Endothelial cell (in vitro differentiated cells): ENCODE measurements around the gene ITGAV. TPM values are rescaled to one million over a fixed set of nuclear protein-coding genes. Genes with fewer than 3 reads are reported as not detected.

Source experiments
- DNase-seq: peaks from one replicate; pipeline ENCODE4 v3.0.0; 2021; ENCODE audit warnings: low spot score
- H3K27ac Mint-ChIP-seq: one replicate; pipeline ENCODE4 v1.8.0; 2021; ENCODE audit warnings: mixed read lengths, inconsistent platforms; ENCODE audit not compliant: unreplicated experiment
- H3K27me3 Mint-ChIP-seq: one replicate; pipeline ENCODE4 v1.8.0; 2021; ENCODE audit warnings: mild to moderate bottlenecking, moderate library complexity, mixed read lengths, inconsistent platforms; ENCODE audit not compliant: unreplicated experiment
- H3K36me3 Mint-ChIP-seq: one replicate; pipeline ENCODE4 v1.8.0; 2021; ENCODE audit warnings: mild to moderate bottlenecking, low read depth, mixed read lengths, inconsistent platforms; ENCODE audit not compliant: unreplicated experiment
- H3K4me1 Mint-ChIP-seq: one replicate; pipeline ENCODE4 v1.8.0; 2021; ENCODE audit warnings: mild to moderate bottlenecking, mixed read lengths, inconsistent platforms; ENCODE audit not compliant: unreplicated experiment
- H3K4me3 Mint-ChIP-seq: one replicate; pipeline ENCODE4 v1.8.0; 2021; ENCODE audit warnings: mild to moderate bottlenecking, mixed read lengths, inconsistent platforms; ENCODE audit not compliant: unreplicated experiment
- H3K9me3 Mint-ChIP-seq: one replicate; pipeline ENCODE4 v1.8.0; 2021; ENCODE audit warnings: mixed read lengths, inconsistent platforms; ENCODE audit not compliant: unreplicated experiment
- total RNA-seq: library from RNA; stranded (reverse); fragmentation: NEBNext Ultra II Directional; extraction: Animal tissue kit (Norgen Biotek cat#: 25700); gene quantifications from one replicate; pipeline ENCODE4 v1.2.1, GENCODE V29; 2021; ENCODE audit not compliant: unreplicated experiment
- TF ChIP-seq, protein P1 (sequence below): fragments of 200-600 bp; sonication (generic); IDR thresholded peaks from one replicate; pipeline ENCODE4 v1.5.0; 2021; ENCODE audit warnings: antibody characterized with exemption; ENCODE audit not compliant: unreplicated experiment

ITGAV gene
- total RNA-seq, 1 donor from 2014 or later, result 154 TPM

DNA sequence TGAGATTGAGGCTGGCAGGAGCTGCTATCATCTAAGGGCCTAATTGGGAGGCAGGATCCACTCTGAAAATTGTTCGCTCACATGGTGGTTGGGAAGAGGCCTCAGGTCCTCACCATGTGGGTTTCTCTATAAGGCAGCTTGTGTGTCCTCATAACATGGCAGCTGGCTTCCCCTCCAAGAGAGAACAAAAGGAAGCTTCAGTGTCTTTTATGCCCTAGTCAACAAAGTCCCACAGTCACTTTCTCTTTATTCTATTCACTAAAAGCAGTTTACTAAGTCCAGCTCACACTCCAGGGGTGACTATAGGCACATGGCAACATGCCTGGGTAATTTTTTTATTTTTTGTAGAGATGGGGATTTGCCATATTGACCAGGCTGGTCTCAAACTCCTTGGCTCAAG is 5.8 kb upstream of the ITGAV start:
- no peak overlapping the region for H3K4me3 Mint-ChIP-seq
- no peaks in the 10 kb centered on the region for H3K36me3 Mint-ChIP-seq
- H3K27ac Mint-ChIP-seq, result no peak overlapping the region
- no peaks in the 10 kb centered on the region for H3K9me3 Mint-ChIP-seq
- TF ChIP-seq, protein P1, sequence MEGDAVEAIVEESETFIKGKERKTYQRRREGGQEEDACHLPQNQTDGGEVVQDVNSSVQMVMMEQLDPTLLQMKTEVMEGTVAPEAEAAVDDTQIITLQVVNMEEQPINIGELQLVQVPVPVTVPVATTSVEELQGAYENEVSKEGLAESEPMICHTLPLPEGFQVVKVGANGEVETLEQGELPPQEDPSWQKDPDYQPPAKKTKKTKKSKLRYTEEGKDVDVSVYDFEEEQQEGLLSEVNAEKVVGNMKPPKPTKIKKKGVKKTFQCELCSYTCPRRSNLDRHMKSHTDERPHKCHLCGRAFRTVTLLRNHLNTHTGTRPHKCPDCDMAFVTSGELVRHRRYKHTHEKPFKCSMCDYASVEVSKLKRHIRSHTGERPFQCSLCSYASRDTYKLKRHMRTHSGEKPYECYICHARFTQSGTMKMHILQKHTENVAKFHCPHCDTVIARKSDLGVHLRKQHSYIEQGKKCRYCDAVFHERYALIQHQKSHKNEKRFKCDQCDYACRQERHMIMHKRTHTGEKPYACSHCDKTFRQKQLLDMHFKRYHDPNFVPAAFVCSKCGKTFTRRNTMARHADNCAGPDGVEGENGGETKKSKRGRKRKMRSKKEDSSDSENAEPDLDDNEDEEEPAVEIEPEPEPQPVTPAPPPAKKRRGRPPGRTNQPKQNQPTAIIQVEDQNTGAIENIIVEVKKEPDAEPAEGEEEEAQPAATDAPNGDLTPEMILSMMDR, result no peak
- H3K27me3 Mint-ChIP-seq, result peaks cover 3% of the 10 kb centered on the region
- no peak for DNase-seq
- H3K4me1 Mint-ChIP-seq, result peaks cover 6% of the 10 kb centered on the region

DNA sequence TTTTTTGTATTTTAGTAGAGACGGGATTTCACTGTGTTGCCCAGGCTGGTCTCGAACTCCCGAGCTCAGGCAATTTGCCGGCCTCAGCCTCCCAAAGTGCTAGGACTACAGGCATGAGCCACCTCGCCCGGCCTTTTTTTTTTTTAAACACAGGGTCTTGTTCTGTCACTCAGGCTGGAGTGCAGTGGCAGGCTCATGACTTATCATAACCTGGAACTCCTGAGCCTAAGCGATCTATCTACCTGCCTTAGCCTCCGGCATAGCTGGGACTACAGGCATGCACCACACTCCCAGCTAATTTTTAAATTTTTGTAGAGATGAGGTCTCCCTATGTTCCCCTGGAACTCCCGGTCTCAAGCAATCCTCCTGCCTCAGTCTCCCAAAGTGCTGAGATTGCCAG is 1.4 kb upstream of the ITGAV start:
- H3K36me3 Mint-ChIP-seq, result peaks cover 6% of the 10 kb centered on the region
- TF ChIP-seq, protein P1, result no peak
- H3K27ac Mint-ChIP-seq, result no peak overlapping the region

DNA sequence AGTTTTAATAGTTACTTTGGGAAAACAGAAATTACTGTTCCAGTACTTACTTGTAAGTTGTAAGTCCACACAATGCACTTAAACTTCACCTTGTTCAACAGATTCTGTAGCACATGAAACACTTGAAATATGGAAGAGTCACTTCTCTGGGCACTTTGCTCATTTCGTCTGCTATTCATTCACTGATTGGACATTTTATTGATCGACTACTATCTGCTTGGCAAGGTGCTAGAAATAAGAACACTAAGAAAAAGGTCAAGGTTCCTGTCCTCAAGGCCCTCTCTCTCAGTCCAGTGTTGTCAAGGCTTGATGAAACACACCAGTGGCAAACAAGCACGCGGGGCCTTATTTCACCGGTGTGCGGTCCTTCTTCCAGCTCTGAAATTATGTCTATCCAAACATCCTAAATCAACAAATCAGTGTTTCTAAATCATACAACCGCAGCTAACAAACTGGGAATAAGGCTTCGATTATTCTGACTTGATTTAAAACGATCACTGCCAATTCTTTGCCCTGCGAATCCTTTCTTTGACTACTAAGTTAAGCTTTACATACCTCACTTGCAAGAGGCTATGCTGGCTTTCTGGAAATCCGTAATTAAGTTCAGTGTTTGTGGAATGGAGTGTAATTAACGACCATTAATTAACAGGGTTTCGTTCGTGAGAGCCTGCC is 780 bp upstream of the ITGAV start:
- TF ChIP-seq, protein P1, result no peak
- peaks cover 9% of the 10 kb centered on the region for H3K27me3 Mint-ChIP-seq
- H3K27ac Mint-ChIP-seq, result peak overlapping the region; percentile 77
- DNase-seq, result no peak
- H3K36me3 Mint-ChIP-seq, result peaks cover 6% of the 10 kb centered on the region
- H3K9me3 Mint-ChIP-seq, result no peaks in the 10 kb centered on the region
- H3K4me1 Mint-ChIP-seq, result peaks cover 40% of the 10 kb centered on the region
- H3K4me3 Mint-ChIP-seq, result peak overlapping the region; percentile 87

More for the DNA sequence above, 1.4 kb upstream of the ITGAV start:
- H3K27me3 Mint-ChIP-seq, result peaks cover 10% of the 10 kb centered on the region
- H3K4me1 Mint-ChIP-seq, result peaks cover 35% of the 10 kb centered on the region
- peak overlapping the region; percentile 87 for H3K4me3 Mint-ChIP-seq
- DNase-seq, result no peak
- H3K9me3 Mint-ChIP-seq, result no peaks in the 10 kb centered on the region

DNA sequence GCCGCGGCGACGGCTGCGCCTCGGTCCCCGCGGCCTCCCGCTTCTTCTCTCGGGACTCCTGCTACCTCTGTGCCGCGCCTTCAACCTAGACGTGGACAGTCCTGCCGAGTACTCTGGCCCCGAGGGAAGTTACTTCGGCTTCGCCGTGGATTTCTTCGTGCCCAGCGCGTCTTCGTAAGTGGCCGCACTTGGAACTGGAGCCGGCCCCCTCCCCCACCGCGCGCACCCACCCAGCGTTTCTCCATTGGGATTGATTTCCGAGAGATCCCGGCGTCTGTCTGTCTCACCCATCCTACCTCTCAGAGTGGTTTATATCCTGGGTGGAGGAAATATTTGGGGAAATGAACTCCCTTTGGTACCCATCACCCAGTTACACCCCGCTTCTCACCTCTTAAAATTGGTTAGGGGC is 498 bp downstream of the ITGAV start:
- peak overlapping the region; percentile 94 for H3K27ac Mint-ChIP-seq
- peak overlapping the region; percentile 98 for H3K4me3 Mint-ChIP-seq
- TF ChIP-seq, protein P1, result no peak
- no peak for DNase-seq
- no peaks in the 10 kb centered on the region for H3K9me3 Mint-ChIP-seq
- peaks cover 9% of the 10 kb centered on the region for H3K27me3 Mint-ChIP-seq
- peaks cover 46% of the 10 kb centered on the region for H3K4me1 Mint-ChIP-seq
- peaks cover 6% of the 10 kb centered on the region for H3K36me3 Mint-ChIP-seq

DNA sequence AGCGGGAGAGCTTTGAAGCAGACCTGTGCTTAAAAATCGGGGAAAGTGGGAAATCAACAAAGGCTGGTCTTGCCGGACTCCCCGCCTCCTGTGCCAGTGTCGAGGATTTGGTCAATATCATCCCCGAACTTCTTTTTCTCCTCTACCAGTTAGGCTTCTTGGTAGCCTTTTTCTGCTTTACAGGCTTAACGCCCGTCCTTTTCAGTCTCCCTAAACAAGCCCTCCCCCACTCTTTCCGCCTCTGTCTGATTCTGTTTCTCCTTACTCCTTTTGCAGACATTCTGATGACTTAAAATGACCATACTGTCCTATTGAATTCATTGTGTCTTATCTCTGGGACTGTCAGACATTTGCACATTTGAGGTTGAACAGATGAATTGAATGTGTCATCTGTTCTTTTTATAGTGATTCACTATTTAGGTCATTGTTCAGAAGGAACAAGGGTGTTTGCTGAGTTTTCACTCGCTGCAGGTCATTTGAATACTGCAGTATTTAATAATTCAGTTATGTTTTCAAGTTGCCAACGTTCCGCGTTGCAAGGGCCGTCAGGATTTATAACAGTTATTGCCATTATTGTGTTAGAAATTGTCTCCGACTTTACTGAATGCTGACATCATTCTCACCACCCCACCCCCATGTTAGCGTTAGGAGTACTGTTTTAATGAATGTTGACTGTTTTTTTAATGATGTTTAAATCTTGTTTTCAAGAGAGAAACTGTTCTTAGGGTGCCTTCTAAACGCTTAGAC is 1.1 kb downstream of the ITGAV start:
- H3K9me3 Mint-ChIP-seq, result no peaks in the 10 kb centered on the region
- peaks cover 9% of the 10 kb centered on the region for H3K27me3 Mint-ChIP-seq
- TF ChIP-seq, protein P1, result no peak
- H3K4me3 Mint-ChIP-seq, result peak overlapping the region; percentile 98
- H3K4me1 Mint-ChIP-seq, result peaks cover 46% of the 10 kb centered on the region
- H3K27ac Mint-ChIP-seq, result peak overlapping the region; percentile 94
- DNase-seq, result no peak
- peaks cover 6% of the 10 kb centered on the region for H3K36me3 Mint-ChIP-seq
